ENCODE data around the gene GET3. TPM values are rescaled to one million over a fixed set of nuclear protein-coding genes. Genes with fewer than 3 reads are reported as not detected.

Gene GET3
- total and polyA plus RNA-seq, 2 of the 4 experiments (the other 2 are of a cell fraction), result 129 to 152 TPM

DNA sequence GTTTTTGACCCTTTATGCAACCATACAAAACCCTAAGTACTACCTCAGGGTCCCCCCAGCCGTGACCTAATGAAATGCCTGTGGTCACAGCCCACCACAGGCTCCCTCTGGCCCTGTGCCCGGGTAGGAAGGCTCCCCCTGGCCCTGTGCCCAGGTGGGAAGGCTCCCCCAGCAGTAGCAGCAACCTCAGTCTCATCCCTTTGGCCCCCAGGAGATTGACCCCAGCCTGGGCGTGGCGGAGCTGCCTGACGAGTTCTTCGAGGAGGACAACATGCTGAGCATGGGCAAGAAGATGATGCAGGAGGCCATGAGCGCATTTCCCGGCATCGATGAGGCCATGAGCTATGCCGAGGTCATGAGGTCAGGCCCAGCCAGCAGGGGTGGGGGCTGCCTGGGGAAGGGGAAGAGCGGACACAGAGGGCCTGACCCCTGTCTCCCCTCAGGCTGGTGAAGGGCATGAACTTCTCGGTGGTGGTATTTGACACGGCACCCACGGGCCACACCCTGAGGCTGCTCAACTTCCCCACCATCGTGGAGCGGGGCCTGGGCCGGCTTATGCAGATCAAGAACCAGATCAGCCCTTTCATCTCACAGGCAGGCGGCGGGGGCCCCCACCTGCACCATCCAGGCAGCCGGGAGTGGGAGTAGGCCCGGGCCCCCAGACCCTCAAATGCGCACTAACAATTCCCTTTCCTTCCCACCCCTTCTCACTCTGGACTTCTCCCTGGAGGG lies 8.0 kb downstream of the GET3 start:
- H3K4me3 ChIP-seq (ENCODE audit: insufficient read depth, low read depth, low read length), result no peak overlapping the region
- H3K9me1 ChIP-seq (ENCODE audit: insufficient read depth, low read length), result no peaks in the 10 kb centered on the region
- no peak overlapping the region for H4K91ac ChIP-seq (ENCODE audit: insufficient read depth, low read depth, low read length)
- no peak overlapping the region for H3K4ac ChIP-seq (ENCODE audit: low read depth, low read length)
- WGBS, 2 experiments (ENCODE audit: extremely low coverage in 2 of 2, insufficient read length in 1 of 2), result 40% methylated on average over 1 of the region's 22 CpGs; no CpG with 5 or more reads in 1 of the 2 experiments
- dilution Hi-C loops (cut with HindIII; ENCODE audit: low sequenced_read_pairs, unreplicated experiment) (no loop called here), intact Hi-C loops (cut with micrococcal nuclease) (no loop called here), in situ Hi-C loops (cut with MboI; ENCODE audit: low sequenced_read_pairs) (no loop called here)
- H3K9me3 ChIP-seq (ENCODE audit: control insufficient read depth, insufficient read depth, low read length), result peaks cover 5% of the 10 kb centered on the region; the same call in 1 of the 2 replicates
- no peak overlapping the region for H3K14ac ChIP-seq (replicated peaks; ENCODE audit: low read depth, low read length)
- no peak overlapping the region for H3K56ac ChIP-seq (ENCODE audit: extremely low read depth, insufficient read depth, low read length)
- H3K27ac ChIP-seq (ENCODE audit: insufficient read depth, low read length), result no peak overlapping the region
- ATAC-seq (ENCODE audit: low read depth), result no peak
- H2BK120ac ChIP-seq (ENCODE audit: low read depth, low read length), result no peak overlapping the region
- no peak overlapping the region for H4K8ac ChIP-seq (ENCODE audit: low read depth in 2 of 2, low read length in 2 of 2)
- H3K18ac ChIP-seq (ENCODE audit: low read depth, low read length), result no peak overlapping the region
- BruUV-seq (replicated peaks), result no TSS peak
- no peak overlapping the region for H3K9ac ChIP-seq (ENCODE audit: low read depth, low read length)
- H3K4me2 ChIP-seq (ENCODE audit: low read depth, low read length), result no peak overlapping the region
- H4K5ac ChIP-seq (ENCODE audit: low read depth, low read length), result no peak overlapping the region
- H2BK15ac ChIP-seq (ENCODE audit: low read depth, low read length), result no peak overlapping the region
- H2BK20ac ChIP-seq (ENCODE audit: low read depth, low read length), result no peak overlapping the region
- peaks cover under 1% of the 10 kb centered on the region; the same call in 1 of the 2 replicates for H3K27me3 ChIP-seq (ENCODE audit: control insufficient read depth, insufficient read depth, low read length)
- no peak for DNase-seq
- peaks cover 3 to 13% of the 10 kb centered on the region in 2 experiments; a peak in 1 of 4 replicates for H3K79me1 ChIP-seq (ENCODE audit: low read depth in 1 of 2, low read length in 2 of 2)
- H3K4me1 ChIP-seq (ENCODE audit: control insufficient read depth, insufficient read depth, low read length), result peaks cover 3% of the 10 kb centered on the region; the same call in 1 of the 2 replicates
- peaks cover 35% of the 10 kb centered on the region for H3K36me3 ChIP-seq (ENCODE audit: control insufficient read depth, insufficient read depth, low read length)
- CTCF ChIA-PET, result no interaction called here
- H2BK5ac ChIP-seq (ENCODE audit: low read depth, low read length, poor library complexity, severe bottlenecking), result no peak overlapping the region
- no peak overlapping the region for H2AK5ac ChIP-seq (ENCODE audit: low read depth, low read length)
- H4K20me1 ChIP-seq (ENCODE audit: insufficient read depth, low read length), result no peaks in the 10 kb centered on the region
- no peak overlapping the region for H3K23ac ChIP-seq (ENCODE audit: low read depth, low read length)
- peak overlapping the region; percentile 65 for H2AK9ac ChIP-seq (replicated peaks; ENCODE audit: low read depth, low read length, poor library complexity)
- POLR2A ChIA-PET (ENCODE audit: unreplicated experiment), result interaction anchor here (0.7 kb wide), 1 partner anchor 118 kb away, joined by 3 read pairs; no protein-coding TSS in a partner anchor
- no peak overlapping the region for H2AFZ ChIP-seq (replicated peaks; ENCODE audit: low read length, poor library complexity)
- TF ChIP-seq MAZ (IDR thresholded peaks at IDR 0.05; ENCODE audit: borderline replicate concordance, low read depth, low read length), result no peak
- no peak for TF ChIP-seq USF2 (IDR thresholded peaks at IDR 0.05; ENCODE audit: low read depth, low read length)
- TF ChIP-seq MAFK (IDR thresholded peaks at IDR 0.05; ENCODE audit: low read depth, low read length), result no peak
- TF ChIP-seq RAD21 (IDR thresholded peaks at IDR 0.05; ENCODE audit: low read length), result no peak
- no peak for TF ChIP-seq FOS (IDR thresholded peaks at IDR 0.05; ENCODE audit: low read depth, low read length)
- no peak for TF ChIP-seq RFX5 (IDR thresholded peaks at IDR 0.05; ENCODE audit: low read depth, low read length)
- TF ChIP-seq POLR2A (IDR thresholded peaks at IDR 0.05; ENCODE audit: low read depth, low read length), result no peak
- TF ChIP-seq, protein P1, sequence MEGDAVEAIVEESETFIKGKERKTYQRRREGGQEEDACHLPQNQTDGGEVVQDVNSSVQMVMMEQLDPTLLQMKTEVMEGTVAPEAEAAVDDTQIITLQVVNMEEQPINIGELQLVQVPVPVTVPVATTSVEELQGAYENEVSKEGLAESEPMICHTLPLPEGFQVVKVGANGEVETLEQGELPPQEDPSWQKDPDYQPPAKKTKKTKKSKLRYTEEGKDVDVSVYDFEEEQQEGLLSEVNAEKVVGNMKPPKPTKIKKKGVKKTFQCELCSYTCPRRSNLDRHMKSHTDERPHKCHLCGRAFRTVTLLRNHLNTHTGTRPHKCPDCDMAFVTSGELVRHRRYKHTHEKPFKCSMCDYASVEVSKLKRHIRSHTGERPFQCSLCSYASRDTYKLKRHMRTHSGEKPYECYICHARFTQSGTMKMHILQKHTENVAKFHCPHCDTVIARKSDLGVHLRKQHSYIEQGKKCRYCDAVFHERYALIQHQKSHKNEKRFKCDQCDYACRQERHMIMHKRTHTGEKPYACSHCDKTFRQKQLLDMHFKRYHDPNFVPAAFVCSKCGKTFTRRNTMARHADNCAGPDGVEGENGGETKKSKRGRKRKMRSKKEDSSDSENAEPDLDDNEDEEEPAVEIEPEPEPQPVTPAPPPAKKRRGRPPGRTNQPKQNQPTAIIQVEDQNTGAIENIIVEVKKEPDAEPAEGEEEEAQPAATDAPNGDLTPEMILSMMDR (conservative IDR thresholded peaks at IDR 0.05; ENCODE audit: low read depth, low read length), result no peak
- no peak for TF ChIP-seq MXI1 (IDR thresholded peaks at IDR 0.05; ENCODE audit: borderline replicate concordance, low read depth, low read length)
- TF ChIP-seq, protein P2, sequence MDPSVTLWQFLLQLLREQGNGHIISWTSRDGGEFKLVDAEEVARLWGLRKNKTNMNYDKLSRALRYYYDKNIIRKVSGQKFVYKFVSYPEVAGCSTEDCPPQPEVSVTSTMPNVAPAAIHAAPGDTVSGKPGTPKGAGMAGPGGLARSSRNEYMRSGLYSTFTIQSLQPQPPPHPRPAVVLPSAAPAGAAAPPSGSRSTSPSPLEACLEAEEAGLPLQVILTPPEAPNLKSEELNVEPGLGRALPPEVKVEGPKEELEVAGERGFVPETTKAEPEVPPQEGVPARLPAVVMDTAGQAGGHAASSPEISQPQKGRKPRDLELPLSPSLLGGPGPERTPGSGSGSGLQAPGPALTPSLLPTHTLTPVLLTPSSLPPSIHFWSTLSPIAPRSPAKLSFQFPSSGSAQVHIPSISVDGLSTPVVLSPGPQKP (IDR thresholded peaks at IDR 0.05; ENCODE audit: borderline replicate concordance, low read depth, low read length), result no peak
- TF ChIP-seq RCOR1 (IDR thresholded peaks at IDR 0.05; ENCODE audit: insufficient replicate concordance, low read length), result no peak
- TF ChIP-seq BHLHE40 (IDR thresholded peaks at IDR 0.05; ENCODE audit: low read depth, low read length), result no peak
- TF ChIP-seq NFE2L2 (IDR thresholded peaks at IDR 0.05; ENCODE audit: low read depth, low read length), result no peak
- TF ChIP-seq CHD1 (IDR thresholded peaks at IDR 0.05; ENCODE audit: low read depth, low read length), result no peak
- no peak for TF ChIP-seq SMC3 (IDR thresholded peaks at IDR 0.05; ENCODE audit: low read depth, low read length)
